GM12892 (cell line): ENCODE data around the gene TXNDC5.

ENCODE experiments used
- POLR2A ChIP-seq: IDR thresholded peaks from 2 replicates; pipeline ENCODE4 v1.6.1; 2011; ENCODE audit warnings: low read depth, low read length, control low read depth
- POLR2AphosphoS5 ChIP-seq: IDR thresholded peaks from 2 replicates; pipeline ENCODE4 v1.6.1; 2011; ENCODE audit warnings: low read depth, low read length, control low read depth
- TAF1 ChIP-seq: IDR thresholded peaks from 2 replicates; pipeline ENCODE4 v1.6.1; 2011; ENCODE audit warnings: low read depth, mild to moderate bottlenecking, control low read depth, low read length, borderline replicate concordance

DNA sequence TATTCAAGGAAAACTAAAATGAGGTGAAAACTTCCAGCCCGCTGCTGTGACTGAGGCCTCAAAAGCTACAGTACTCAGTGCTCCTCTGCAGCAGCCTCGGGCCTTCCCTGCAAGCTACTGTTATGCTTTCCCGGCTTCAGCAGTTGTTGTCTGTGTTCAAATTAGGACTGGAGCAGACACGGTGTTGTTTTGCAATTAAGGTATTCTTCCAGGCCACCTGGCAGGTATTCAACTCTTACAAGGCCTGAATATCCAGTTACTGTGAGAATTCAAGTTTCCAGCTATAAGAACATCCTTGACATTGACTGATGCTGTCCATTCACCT lies 10.7 kb downstream of the TXNDC5 start:
- TF ChIP-seq TAF1 (no peak), POLR2A (no peak), POLR2AphosphoS5 (no peak)
